Heart right ventricle (tissue), 16 donors: ENCODE data around the gene WFIKKN2. TPM values are rescaled to one million over a fixed set of nuclear protein-coding genes. Genes with fewer than 3 reads are reported as not detected.

Source experiments
- ATAC-seq, 8 donors: fragments of 200-7000 bp; cut with Tn5 transposase; one replicate each; pipeline ENCODE4 v1.9.1; 2020; ENCODE audit warnings: mild to moderate bottlenecking in 8 of 8, moderate library complexity in 8 of 8, moderate number of reproducible peaks in 1 of 8
- DNase-seq, 2 donors: peaks; one replicate each; pipeline ENCODE4 v3.0.0-alpha.2; 2020
- H3K27ac ChIP-seq, 10 donors: fragments of 200-600 bp; sonication (generic) in 2 of 10; one replicate each; pipeline versions ENCODE4 v1.5.0 to v1.8.0; 2020 to 2022; ENCODE audit warnings: mild to moderate bottlenecking in 3 of 10
- H3K27me3 ChIP-seq, 7 donors: fragments of 200-600 bp; one replicate each; pipeline ENCODE4 v1.8.0; 2021 to 2022; ENCODE audit warnings: mild to moderate bottlenecking in 2 of 7
- H3K36me3 ChIP-seq, 9 donors: fragments of 200-600 bp; sonication (generic) in 1 of 9; one replicate each; pipeline versions ENCODE4 v1.5.0 to v1.8.0; 2020 to 2022; ENCODE audit warnings: mild to moderate bottlenecking in 2 of 9
- H3K4me1 ChIP-seq, 9 donors: fragments of 200-600 bp; sonication (generic) in 1 of 9; one replicate each; pipeline versions ENCODE4 v1.5.0 to v1.8.0; 2020 to 2022; ENCODE audit warnings: mild to moderate bottlenecking in 4 of 9
- H3K4me3 ChIP-seq, 10 donors: fragments of 200-600 bp; sonication (generic) in 2 of 10; one replicate each; pipeline versions ENCODE4 v1.5.0 to v1.8.0; 2020 to 2022; ENCODE audit warnings: mild to moderate bottlenecking in 7 of 10, moderate library complexity in 2 of 10
- H3K9me3 ChIP-seq, 11 donors: fragments of 200-600 bp in 10 of 11; sonication (generic) in 2 of 11; one replicate each; pipeline versions ENCODE4 v1.5.0 to v1.8.0; 2013 to 2022; ENCODE audit warnings: mild to moderate bottlenecking in 2 of 11, control low read depth in 1 of 11, moderate library complexity in 1 of 11
- CTCF ChIP-seq, 9 donors: fragments of 200-600 bp; sonication (generic) in 2 of 9; IDR thresholded peaks; one replicate each; pipeline versions ENCODE4 v1.5.0 to v1.8.0; 2021 to 2022; ENCODE audit warnings: antibody characterized with exemption in 9 of 9, mild to moderate bottlenecking in 5 of 9, moderate library complexity in 1 of 9
- WGBS, 2 donors: extraction: QIAGEN DNeasy Blood & Tissue Kit; methylation state at CpG; one replicate each; pipeline ENCODE4 v1.1.7; 2013; ENCODE audit warnings: inconsistent platforms in 1 of 2; 5-methylcytosine and 5-hydroxymethylcytosine counted together
- intact Hi-C, 10 donors: fragments of 100-400 bp; cut with DNase I; formaldehyde crosslinking; loops; one replicate each; pipeline versions ENCODE4 v1.11.1 to v1.14.2; 2022
- polyA plus RNA-seq, 2 donors: library from polyadenylated mRNA; stranded (reverse); fragments of 200-250 nt; gene quantifications; one replicate each; pipeline ENCODE4 v1.2.3, GENCODE V29; 2013
- total RNA-seq, 10 donors: library from RNA; stranded (reverse); fragmentation: NEBNext Ultra II Directional in 3 of 10; extraction: Animal tissue kit (Norgen Biotek cat#: 25700) in 3 of 10; gene quantifications; one replicate each; pipeline versions ENCODE4 v1.2.1 to v1.2.4, GENCODE V29; 2021 to 2023
- donor health status: Arrhythmogenic right ventricular cardiomyopathy.
- donor health status: ischemic (EF 13 %, LVEDD 7.1; RV severe dilation, severe dysfunction).
- donor health status: healthy with polysubstance abuse.
- donor health status: DM: no; HTN: yes; CAD: no.
- donor health status: DM: no; HTN: no; CAD: no.
- donor health status: ischemic (EF 25% LVEDD 6.9; RV normal size, moderate dysfunction).
- donor health status: ischemic (EF 25% LVEDD 5.7; RV mildly dilated, moderate dysfunction).
- donor health status: healthy.
- donor health status: DM: yes; HTN: yes; CAD: no.
- donor health status: Ischemic cardiomyopathy.
- donor health status: ischemic (EF 35%, LVEDD 5.7; RV mildly dilated, moderate dysfunction).
- donor health status: nonischemic (EF 11% LVEDD 7.7; RV severe dilation, severe dysfunction).
- donor health status: DM: yes; HTN: yes; CAD: no.
- donor health status: PGD.
- donor health status: ischemic (EF 29% LVEDD 5.4; RV normal size, mild dysfunction).
- donor health status: nonischemic (EF 23%, LVEDD 6.1; RV moderate dilation, normal function).

Gene WFIKKN2
- total and polyA plus RNA-seq, 12 donors: 0.10 to 1.7 (median 0.49) TPM

- Histone ChIP-seq H3K9me3 (peaks cover 0 to 11% (median 0%) of the 10 kb centered on the region in 11 donors), H3K27me3 (no peaks in the 10 kb centered on the region), H3K36me3 (no peaks in the 10 kb centered on the region), H3K27ac (peak overlapping the region in 3 of 10 donors; percentile 86 to 88 (median 87)), H3K4me3 (no peak overlapping the region), H3K4me1 (peaks cover 0 to 34% (median 3%) of the 10 kb centered on the region in 9 donors)
- WGBS, 2 donors: 87 to 89% methylated on average over 14 of the region's 14 CpGs
- intact Hi-C loops: loop anchor here in 7 of 10 donors (5.0 to 10.0 kb wide), 4 partner anchors 149 to 362 kb away; partner anchors contain the start of genes SPATA20 (in 6 of the 7) and NME1 (in 1 of the 7)
- no peak for TF ChIP-seq CTCF (IDR thresholded peaks at IDR 0.05)
- no peak for ATAC-seq
- DNase-seq: no peak
Observed at GRCh38 chr17:50844117-50844700, 8.8 kb downstream of the WFIKKN2 start.

DNA sequence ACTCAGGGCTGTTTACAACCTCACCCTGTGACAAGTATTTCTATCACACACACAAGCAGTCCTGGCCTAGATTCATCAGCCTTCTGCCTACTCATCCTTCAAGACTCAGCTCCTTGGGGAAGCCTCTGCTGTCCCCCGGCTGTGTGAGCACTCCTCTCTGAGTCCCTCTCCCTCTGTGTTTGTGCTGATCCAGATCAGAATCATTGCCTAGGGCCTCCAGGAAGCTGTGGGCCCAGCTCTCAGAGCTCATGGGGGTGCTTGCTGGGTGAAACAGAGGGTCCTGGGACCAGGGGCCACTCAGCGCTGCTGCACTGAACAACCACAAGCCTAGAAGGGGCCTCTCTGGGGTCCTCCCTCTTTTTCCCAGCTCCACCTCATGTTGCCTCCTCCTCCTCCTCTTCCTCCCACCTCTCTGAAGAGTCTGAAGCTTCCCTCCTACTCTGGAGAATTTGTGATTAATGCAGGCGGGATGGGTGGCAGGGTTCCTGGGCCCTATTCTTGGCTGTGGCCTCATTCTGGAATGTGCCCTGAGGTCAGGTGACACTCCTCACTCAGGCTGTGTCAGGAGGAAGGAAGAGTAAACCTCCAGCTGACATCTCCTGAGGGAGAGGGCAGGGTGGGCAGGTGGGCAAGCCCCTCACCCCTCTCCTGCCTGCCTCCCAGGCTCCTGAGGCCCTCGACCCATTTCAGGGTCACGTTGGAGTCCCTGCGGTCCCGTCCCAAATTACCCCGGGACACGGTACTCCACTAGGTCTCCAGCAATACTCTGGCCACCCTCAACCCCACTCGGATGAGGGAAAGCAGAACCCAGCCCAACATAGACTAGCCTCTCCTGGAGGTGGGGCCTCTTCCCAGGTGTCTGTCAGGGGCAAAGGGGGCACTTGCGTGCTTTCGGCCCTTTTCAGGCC is 10.1 kb downstream of the WFIKKN2 start:
- no peak for TF ChIP-seq CTCF (IDR thresholded peaks at IDR 0.05)
- no peaks in the 10 kb centered on the region for H3K36me3 ChIP-seq
- H3K4me3 ChIP-seq: no peak overlapping the region
- ATAC-seq (peak; percentile 41 to 90 (median 80)), DNase-seq (peak in 1 of 2 donors; percentile 61)
- H3K4me1 ChIP-seq: peaks cover 0 to 34% (median 3%) of the 10 kb centered on the region in 9 donors
- H3K9me3 ChIP-seq: peaks cover 0 to 11% (median 0%) of the 10 kb centered on the region in 11 donors
- H3K27ac ChIP-seq: peak overlapping the region; percentile 15 to 88 (median 77)
- 72 to 73% methylated on average over 12 of the region's 12 CpGs for WGBS, 2 donors
- intact Hi-C loops: loop anchor here in 4 of 10 donors (5.0 to 10.0 kb wide), 4 partner anchors 107 to 309 kb away; partner anchors contain the start of gene NME1 (in 1 of the 4)
- no peaks in the 10 kb centered on the region for H3K27me3 ChIP-seq

GRCh38 chr17:50847566-50847965 is 12.2 kb downstream of the WFIKKN2 start:
- H3K27me3 ChIP-seq: no peaks in the 10 kb centered on the region
- DNase-seq (no peak), ATAC-seq (no peak)
- peaks cover 0 to 49% (median 12%) of the 10 kb centered on the region in 9 donors for H3K4me1 ChIP-seq
- no peak overlapping the region for H3K4me3 ChIP-seq
- intact Hi-C loops: loop anchor here in 4 of 10 donors (5.0 to 10.0 kb wide), 4 partner anchors 105 to 307 kb away; partner anchors contain the start of gene NME1 (in 1 of the 4)
- TF ChIP-seq CTCF (IDR thresholded peaks at IDR 0.05): no peak
- no peaks in the 10 kb centered on the region for H3K36me3 ChIP-seq
- peaks cover 0 to 11% (median 0%) of the 10 kb centered on the region in 11 donors for H3K9me3 ChIP-seq
- 88 to 94% methylated on average over 4 of the region's 4 CpGs for WGBS, 2 donors
- H3K27ac ChIP-seq: peak overlapping the region in 3 of 10 donors; percentile 28 to 40 (median 32)

DNA sequence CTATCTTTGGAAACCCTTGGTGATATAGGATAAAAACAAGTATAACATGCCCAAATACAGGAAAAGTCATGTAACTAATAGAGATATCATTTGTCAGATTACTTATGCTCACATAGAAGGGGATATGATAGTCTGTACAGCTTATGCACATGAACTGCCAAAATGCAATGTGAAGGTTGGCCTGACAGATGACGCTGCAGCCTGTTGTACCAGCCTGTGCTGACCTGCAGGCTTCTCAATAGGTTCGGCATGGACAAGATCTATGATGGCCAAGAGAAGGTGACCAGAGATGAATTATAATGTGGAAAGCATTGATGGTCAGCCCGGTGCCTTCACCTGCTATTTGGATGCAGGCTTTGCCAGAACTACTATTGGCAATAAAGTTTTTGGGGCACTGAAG is 12.7 kb downstream of the WFIKKN2 start:
- Histone ChIP-seq H3K4me3 (no peak overlapping the region), H3K9me3 (peaks cover 0 to 11% (median 0%) of the 10 kb centered on the region in 11 donors), H3K27ac (peak overlapping the region in 1 of 10 donors; percentile 40), H3K4me1 (peaks cover 0 to 54% (median 16%) of the 10 kb centered on the region in 9 donors), H3K27me3 (no peaks in the 10 kb centered on the region), H3K36me3 (no peaks in the 10 kb centered on the region)
- ATAC-seq: no peak
- DNase-seq: no peak
- WGBS, 2 donors: 76 to 83% methylated on average over 3 of the region's 3 CpGs
- intact Hi-C loops: loop anchor here in 4 of 10 donors (1.0 to 10.0 kb wide), 5 partner anchors 104 to 307 kb away; partner anchors contain the start of gene NME1 (in 1 of the 4)
- TF ChIP-seq CTCF (IDR thresholded peaks at IDR 0.05): peak in 7 of 9 donors; percentile 20 to 52 (median 35)
